Prostate gland (tissue), 2 donors: Measurements from ENCODE around the gene DCAF7. TPM values are rescaled to one million over a fixed set of nuclear protein-coding genes. Genes with fewer than 3 reads are reported as not detected.

ENCODE experiments used
- DNase-seq: peaks from one replicate; pipeline ENCODE4 v3.0.0-alpha.2; 2019; ENCODE audit warnings: low spot score
- H3K27ac ChIP-seq, 2 donors: fragments of 200-600 bp; sonication (generic); 2 replicates each; pipeline ENCODE4 v1.5.1; 2017 to 2019
- H3K27me3 ChIP-seq: fragments of 200-600 bp; sonication (generic); replicated peaks from 2 replicates; pipeline ENCODE4 v1.5.1; 2019; ENCODE audit not compliant: insufficient read depth
- H3K36me3 ChIP-seq, 2 donors: fragments of 200-600 bp; sonication (generic); 1 replicate in 1 of 2; 2 replicates in 1 of 2; pipeline versions ENCODE4 v1.5.1 to v1.8.1; 2017 to 2019
- H3K4me1 ChIP-seq: fragments of 200-600 bp; sonication (generic); replicated peaks from 2 replicates; pipeline ENCODE4 v1.5.1; 2019
- H3K4me3 ChIP-seq, 2 donors: fragments of 200-600 bp; sonication (generic); 2 replicates each; pipeline ENCODE4 v1.5.1; 2017 to 2019
- H3K9me3 ChIP-seq: fragments of 200-600 bp; sonication (generic); 2 replicates; pipeline ENCODE4 v1.5.1; 2017
- CTCF ChIP-seq, 4 experiments: fragments of 200-600 bp in 2 of 4; fragments of 450-650 bp in 2 of 4; sonication (generic) in 2 of 4; IDR thresholded peaks; 1 replicate in 3 of 4; 2 replicates in 1 of 4; pipeline ENCODE4 v1.5.1; 2016 to 2019; ENCODE audit warnings: antibody characterized with exemption in 4 of 4, mild to moderate bottlenecking in 2 of 4, moderate library complexity in 2 of 4
- POLR2A ChIP-seq: fragments of 450-650 bp; IDR thresholded peaks from one replicate; pipeline ENCODE4 v1.6.1; 2016; ENCODE audit warnings: antibody characterized with exemption, mild to moderate bottlenecking
- POLR2AphosphoS5 ChIP-seq: sonication (generic); formaldehyde crosslinking; IDR thresholded peaks from one replicate; pipeline ENCODE4 v1.6.1; 2017; ENCODE audit warnings: antibody characterized with exemption
- WGBS: methylation state at CpG from one replicate; pipeline ENCODE4 v1.1.5; 2018; 5-methylcytosine and 5-hydroxymethylcytosine counted together
- intact Hi-C: fragments of 100-400 bp; cut with DNase I; formaldehyde crosslinking; loops from one replicate; pipeline ENCODE4 v1.14.2; 2022
- total RNA-seq, 2 donors: library from RNA; depleted of rRNA; stranded (reverse); fragments of >200 nt; gene quantifications; one replicate each; pipeline ENCODE4 v1.1.0, GENCODE V29; 2016

The DCAF7 gene
- total RNA-seq, 2 donors from 2014 or later = 48.9 to 68.6 TPM

- no peaks in the 10 kb centered on the region for H3K9me3 ChIP-seq
- no peak for DNase-seq
- no peaks in the 10 kb centered on the region for H3K36me3 ChIP-seq
- TF ChIP-seq POLR2A (no peak), CTCF (IDR thresholded peaks at IDR 0.05) (no peak), POLR2AphosphoS5 (no peak)
- WGBS = 76% methylated on average over 2 of the region's 2 CpGs
- intact Hi-C loops = no loop called here
- H3K27me3 ChIP-seq = no peaks in the 10 kb centered on the region
- no peak overlapping the region for H3K27ac ChIP-seq
- no peak overlapping the region for H3K4me3 ChIP-seq
- no peaks in the 10 kb centered on the region for H3K4me1 ChIP-seq
These were observed 85.0 kb downstream of the DCAF7 start for GRCh38 chr17:63635290-63635689.

- no peak for TF ChIP-seq CTCF (IDR thresholded peaks at IDR 0.05)
- TF ChIP-seq POLR2A = no peak
- TF ChIP-seq POLR2AphosphoS5 = no peak
- Histone ChIP-seq H3K4me1 (no peaks in the 10 kb centered on the region), H3K36me3 (no peaks in the 10 kb centered on the region)
These were observed 85.5 kb downstream of the DCAF7 start for GRCh38 chr17:63635787-63636186.

GRCh38 chr17:63639125-63639524, 88.8 kb downstream of the DCAF7 start:
- Histone ChIP-seq H3K27ac (no peak overlapping the region), H3K4me1 (no peaks in the 10 kb centered on the region), H3K36me3 (no peaks in the 10 kb centered on the region), H3K27me3 (no peaks in the 10 kb centered on the region), H3K9me3 (no peaks in the 10 kb centered on the region), H3K4me3 (no peak overlapping the region)
- WGBS = 46% methylated on average over 1 of the region's 1 CpG
- TF ChIP-seq POLR2A (no peak), POLR2AphosphoS5 (no peak), CTCF (IDR thresholded peaks at IDR 0.05) (no peak)
- DNase-seq = no peak
- intact Hi-C loops = no loop called here

More at GRCh38 chr17:63635787-63636186, 85.5 kb downstream of the DCAF7 start:
- no peaks in the 10 kb centered on the region for H3K27me3 ChIP-seq
- H3K4me3 ChIP-seq = no peak overlapping the region
- WGBS = 51% methylated on average over 2 of the region's 2 CpGs
- intact Hi-C loops = no loop called here
- no peaks in the 10 kb centered on the region for H3K9me3 ChIP-seq
- no peak overlapping the region for H3K27ac ChIP-seq
- no peak for DNase-seq

- Histone ChIP-seq H3K27me3 (no peaks in the 10 kb centered on the region), H3K4me1 (no peaks in the 10 kb centered on the region), H3K4me3 (no peak overlapping the region), H3K36me3 (no peaks in the 10 kb centered on the region), H3K27ac (no peak overlapping the region), H3K9me3 (no peaks in the 10 kb centered on the region)
- intact Hi-C loops = no loop called here
- TF ChIP-seq POLR2AphosphoS5 = no peak
- TF ChIP-seq POLR2A = no peak
- no peak for TF ChIP-seq CTCF (IDR thresholded peaks at IDR 0.05)
- 95% methylated on average over 4 of the region's 4 CpGs for WGBS
- no peak for DNase-seq
These were observed 89.8 kb downstream of the DCAF7 start for GRCh38 chr17:63640038-63640437.

- TF ChIP-seq CTCF (IDR thresholded peaks at IDR 0.05) (no peak), POLR2AphosphoS5 (no peak), POLR2A (no peak)
- Histone ChIP-seq H3K4me3 (no peak overlapping the region), H3K36me3 (no peaks in the 10 kb centered on the region), H3K27ac (no peak overlapping the region), H3K27me3 (no peaks in the 10 kb centered on the region), H3K4me1 (peaks cover 4% of the 10 kb centered on the region), H3K9me3 (no peaks in the 10 kb centered on the region)
- no peak for DNase-seq
- intact Hi-C loops = no loop called here
- 90% methylated on average over 4 of the region's 4 CpGs for WGBS
These were observed 91.6 kb downstream of the DCAF7 start for GRCh38 chr17:63641692-63642448.
